Sigmoid colon (tissue), 7 donors: ENCODE measurements around the gene COX4I1. TPM values are rescaled to one million over a fixed set of nuclear protein-coding genes. Genes with fewer than 3 reads are reported as not detected.

Experiments used
- DNase-seq: peaks from one replicate; pipeline ENCODE4 v3.0.0-alpha.2; 2019
- H3K27ac ChIP-seq, 4 donors: fragments of 200-600 bp; sonication (generic); one replicate each; pipeline ENCODE4 v1.5.1; 2016 to 2019; ENCODE audit warnings: mild to moderate bottlenecking in 1 of 4
- H3K27me3 ChIP-seq, 3 donors: fragments of 200-600 bp; sonication (generic); one replicate each; pipeline ENCODE4 v1.5.1; 2019; ENCODE audit warnings: mild to moderate bottlenecking in 1 of 3
- H3K36me3 ChIP-seq, 4 donors: fragments of 200-600 bp; sonication (generic); one replicate each; pipeline ENCODE4 v1.5.1; 2016 to 2019
- H3K4me1 ChIP-seq, 4 donors: fragments of 200-600 bp; sonication (generic); one replicate each; pipeline ENCODE4 v1.5.1; 2017 to 2019
- H3K4me3 ChIP-seq, 4 donors: fragments of 200-600 bp; sonication (generic); one replicate each; pipeline ENCODE4 v1.5.1; 2017 to 2019; ENCODE audit warnings: mild to moderate bottlenecking in 2 of 4, moderate library complexity in 1 of 4
- H3K9me3 ChIP-seq, 4 donors: fragments of 200-600 bp in 3 of 4; sonication (generic) in 3 of 4; one replicate each; pipeline versions ENCODE4 v1.5.1 to v1.6.1; 2013 to 2019
- EP300 ChIP-seq, 4 donors: sonication (generic); formaldehyde crosslinking; IDR thresholded peaks; one replicate each; pipeline ENCODE4 v1.6.1; 2017; ENCODE audit warnings: antibody characterized with exemption in 4 of 4
- POLR2A ChIP-seq, 2 donors: fragments of 450-650 bp; IDR thresholded peaks; one replicate each; pipeline ENCODE4 v1.6.1; 2016; ENCODE audit warnings: antibody characterized with exemption in 2 of 2, mild to moderate bottlenecking in 2 of 2, moderate library complexity in 2 of 2
- POLR2AphosphoS5 ChIP-seq, 4 donors: sonication (generic); formaldehyde crosslinking; IDR thresholded peaks; one replicate each; pipeline ENCODE4 v1.6.1; 2017; ENCODE audit warnings: antibody characterized with exemption in 4 of 4
- WGBS, 2 donors: extraction: QIAGEN DNeasy Blood & Tissue Kit; methylation state at CpG; one replicate each; pipeline ENCODE4 v1.1.7; 2013; 5-methylcytosine and 5-hydroxymethylcytosine counted together
- intact Hi-C: fragments of 100-400 bp; cut with DNase I; formaldehyde crosslinking; loops from one replicate; pipeline ENCODE4 v1.15.1; 2023
- polyA plus RNA-seq, 3 donors: library from polyadenylated mRNA; stranded (reverse); fragments of 200-250 nt; gene quantifications; one replicate each; pipeline ENCODE4 v1.2.3, GENCODE V29; 2013
- total RNA-seq, 4 donors: library from RNA; depleted of rRNA; stranded (reverse); fragments of >200 nt; gene quantifications; one replicate each; pipeline ENCODE4 v1.1.0, GENCODE V29; 2016
- TF ChIP-seq, protein P1 (sequence below), 4 experiments: fragments of 450-650 bp in 3 of 4; fragments of 200-600 bp in 1 of 4; IDR thresholded peaks; one replicate each; pipeline ENCODE4 v1.5.1; 2016 to 2019; ENCODE audit warnings: antibody characterized with exemption in 4 of 4, mild to moderate bottlenecking in 3 of 4, moderate library complexity in 2 of 4
- donor health status: healthy with polysubstance abuse.
- donor health status: Bipolar disorder and iron deficiency.
- donor health status: healthy.

COX4I1 gene
- total and polyA plus RNA-seq, 7 donors, result 700 to 1,922 (median 868) TPM

DNA sequence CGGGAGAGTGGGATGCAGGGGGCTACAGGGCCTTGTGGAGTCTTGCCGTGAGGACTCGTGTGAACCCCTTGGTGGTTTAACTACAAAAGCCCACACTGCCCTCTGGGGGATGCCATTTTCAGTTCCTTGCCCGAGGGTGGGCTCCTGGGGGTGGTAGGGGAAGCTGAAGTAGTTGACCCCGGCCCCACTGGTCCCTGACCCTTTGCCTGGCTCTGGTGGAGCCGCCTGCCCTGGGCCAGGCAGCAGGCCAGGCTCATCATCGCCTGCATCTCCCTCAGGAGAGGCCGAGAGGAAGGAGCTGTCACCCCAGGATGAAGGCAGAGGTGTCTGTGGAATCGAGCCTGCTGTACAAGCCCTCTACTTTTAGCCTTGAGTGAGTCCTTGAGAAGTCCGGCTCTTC lies 10.2 kb downstream of the COX4I1 start:
- Histone ChIP-seq H3K36me3 (peaks cover 12 to 28% (median 26%) of the 10 kb centered on the region in 4 donors), H3K27me3 (peaks cover 0 to 6% (median 0%) of the 10 kb centered on the region in 3 donors), H3K27ac (no peak overlapping the region), H3K4me3 (no peak overlapping the region), H3K4me1 (no peaks in the 10 kb centered on the region), H3K9me3 (no peaks in the 10 kb centered on the region)
- TF ChIP-seq, protein P1, sequence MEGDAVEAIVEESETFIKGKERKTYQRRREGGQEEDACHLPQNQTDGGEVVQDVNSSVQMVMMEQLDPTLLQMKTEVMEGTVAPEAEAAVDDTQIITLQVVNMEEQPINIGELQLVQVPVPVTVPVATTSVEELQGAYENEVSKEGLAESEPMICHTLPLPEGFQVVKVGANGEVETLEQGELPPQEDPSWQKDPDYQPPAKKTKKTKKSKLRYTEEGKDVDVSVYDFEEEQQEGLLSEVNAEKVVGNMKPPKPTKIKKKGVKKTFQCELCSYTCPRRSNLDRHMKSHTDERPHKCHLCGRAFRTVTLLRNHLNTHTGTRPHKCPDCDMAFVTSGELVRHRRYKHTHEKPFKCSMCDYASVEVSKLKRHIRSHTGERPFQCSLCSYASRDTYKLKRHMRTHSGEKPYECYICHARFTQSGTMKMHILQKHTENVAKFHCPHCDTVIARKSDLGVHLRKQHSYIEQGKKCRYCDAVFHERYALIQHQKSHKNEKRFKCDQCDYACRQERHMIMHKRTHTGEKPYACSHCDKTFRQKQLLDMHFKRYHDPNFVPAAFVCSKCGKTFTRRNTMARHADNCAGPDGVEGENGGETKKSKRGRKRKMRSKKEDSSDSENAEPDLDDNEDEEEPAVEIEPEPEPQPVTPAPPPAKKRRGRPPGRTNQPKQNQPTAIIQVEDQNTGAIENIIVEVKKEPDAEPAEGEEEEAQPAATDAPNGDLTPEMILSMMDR (IDR thresholded peaks at IDR 0.05), result no peak
- no peak for TF ChIP-seq EP300 (IDR thresholded peaks at IDR 0.05)
- no peak for TF ChIP-seq POLR2AphosphoS5 (IDR thresholded peaks at IDR 0.05)
- no peak for TF ChIP-seq POLR2A (IDR thresholded peaks at IDR 0.05)
- WGBS, 2 donors, result 80% methylated on average over 10 of the region's 10 CpGs
- no peak for DNase-seq
- intact Hi-C loops, result no loop called here

DNA sequence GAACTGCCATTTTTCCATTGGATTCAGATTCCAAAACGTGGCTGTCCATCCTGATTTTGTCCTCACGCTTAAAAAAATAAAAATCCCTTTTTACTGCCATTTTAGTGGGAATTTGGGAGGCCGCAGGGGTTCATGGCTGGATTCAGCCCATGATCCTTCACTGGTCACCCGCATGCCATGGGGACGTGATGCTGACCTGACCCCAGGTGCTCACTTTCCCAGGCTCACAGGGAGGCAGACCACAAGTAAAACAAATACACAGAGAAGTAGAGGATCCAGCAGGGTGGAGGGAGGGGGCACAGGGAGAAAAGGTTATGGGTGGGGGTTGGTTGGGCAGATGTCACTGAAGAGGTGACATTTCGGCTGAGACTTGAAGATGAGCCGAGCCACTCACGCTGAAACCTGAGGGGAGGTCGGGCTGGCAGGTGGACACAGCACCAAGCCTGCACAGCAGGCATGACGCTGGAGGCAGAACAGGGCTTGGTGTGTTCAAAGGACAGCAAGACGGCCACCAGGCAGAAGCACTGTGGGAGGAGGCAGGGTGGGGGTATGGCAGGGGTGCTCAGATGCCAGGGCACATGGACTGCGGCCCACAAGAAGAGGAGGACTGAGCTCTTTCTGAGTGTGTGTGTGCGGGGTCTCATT lies 10.7 kb downstream of the COX4I1 start:
- Histone ChIP-seq H3K9me3 (no peaks in the 10 kb centered on the region), H3K4me1 (no peaks in the 10 kb centered on the region), H3K27ac (no peak overlapping the region), H3K4me3 (no peak overlapping the region), H3K36me3 (peaks cover 7 to 22% (median 21%) of the 10 kb centered on the region in 4 donors), H3K27me3 (peaks cover 0 to 6% (median 0%) of the 10 kb centered on the region in 3 donors)
- TF ChIP-seq POLR2A (IDR thresholded peaks at IDR 0.05), result no peak
- TF ChIP-seq, protein P1 (IDR thresholded peaks at IDR 0.05), result no peak
- intact Hi-C loops, result no loop called here
- no peak for DNase-seq
- WGBS, 2 donors, result 82 to 87% methylated on average over 13 of the region's 13 CpGs

GRCh38 chr16:85810742-85811115 lies 11.2 kb downstream of the COX4I1 start:
- TF ChIP-seq POLR2A (IDR thresholded peaks at IDR 0.05) (no peak), POLR2AphosphoS5 (IDR thresholded peaks at IDR 0.05) (no peak), EP300 (IDR thresholded peaks at IDR 0.05) (no peak)
- TF ChIP-seq, protein P1 (IDR thresholded peaks at IDR 0.05), result no peak
- intact Hi-C loops, result no loop called here

DNA sequence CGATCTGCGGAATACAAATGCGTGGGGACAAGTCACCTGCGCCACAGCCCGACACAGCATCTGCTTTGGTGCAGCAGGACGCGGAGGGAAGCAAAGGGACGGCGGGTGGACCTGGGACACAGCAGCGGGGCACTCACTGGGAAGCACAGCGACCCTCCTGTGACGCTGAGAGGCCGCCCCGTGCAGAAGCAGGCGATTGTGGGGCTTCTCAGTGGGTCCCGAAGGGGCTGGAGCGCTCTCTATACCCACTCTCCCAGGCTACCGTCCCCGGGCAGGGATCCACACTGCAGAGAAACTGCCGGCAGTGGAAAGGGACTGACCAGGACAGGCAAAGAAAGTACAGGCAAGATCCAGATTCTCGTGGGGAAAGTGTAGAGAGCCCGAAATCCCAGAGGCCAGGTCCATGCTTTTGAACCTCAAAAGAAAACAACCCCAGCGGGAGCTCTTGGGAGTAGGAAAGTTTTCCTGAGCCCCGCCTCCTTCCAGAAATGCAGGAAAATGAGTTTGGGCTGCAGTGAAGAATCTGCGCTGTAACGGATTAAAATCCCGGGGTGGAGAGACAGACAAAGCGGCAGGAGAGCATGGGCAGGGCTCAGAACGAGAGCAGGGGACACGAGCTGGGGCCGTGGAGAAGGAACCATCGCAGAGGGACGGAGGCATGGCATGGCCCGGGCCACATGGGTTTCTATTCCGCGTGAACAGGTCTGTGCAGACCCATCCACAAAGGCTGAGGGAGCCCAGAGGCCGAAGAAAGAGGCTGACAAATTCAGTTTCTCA lies 12.7 kb downstream of the COX4I1 start:
- H3K4me1 ChIP-seq, result no peaks in the 10 kb centered on the region
- no peaks in the 10 kb centered on the region for H3K9me3 ChIP-seq
- no peak for DNase-seq
- peaks cover 0 to 12% (median 0%) of the 10 kb centered on the region in 3 donors for H3K27me3 ChIP-seq
- 50 to 54% methylated on average over 37 of the region's 37 CpGs for WGBS, 2 donors
- intact Hi-C loops, result no loop called here
- TF ChIP-seq EP300 (IDR thresholded peaks at IDR 0.05) (no peak), POLR2AphosphoS5 (IDR thresholded peaks at IDR 0.05) (no peak), POLR2A (IDR thresholded peaks at IDR 0.05) (no peak)
- TF ChIP-seq, protein P1 (IDR thresholded peaks at IDR 0.05), result no peak
- H3K36me3 ChIP-seq, result peaks cover 0 to 2% (median under 1%) of the 10 kb centered on the region in 4 donors
- H3K4me3 ChIP-seq, result no peak overlapping the region
- no peak overlapping the region for H3K27ac ChIP-seq

More at GRCh38 chr16:85810742-85811115, 11.2 kb downstream of the COX4I1 start:
- Histone ChIP-seq H3K36me3 (peaks cover 2 to 17% (median 16%) of the 10 kb centered on the region in 4 donors), H3K4me1 (no peaks in the 10 kb centered on the region), H3K27ac (no peak overlapping the region), H3K4me3 (no peak overlapping the region), H3K27me3 (peaks cover 0 to 6% (median 0%) of the 10 kb centered on the region in 3 donors), H3K9me3 (no peaks in the 10 kb centered on the region)
- 85 to 89% methylated on average over 7 of the region's 7 CpGs for WGBS, 2 donors
- DNase-seq, result no peak
